Endothelial cell of umbilical vein (primary cell): ENCODE measurements around the gene ELL2. TPM values are rescaled to one million over a fixed set of nuclear protein-coding genes. Genes with fewer than 3 reads are reported as not detected.

Experiments
- BruUV-seq: library from RNA; stranded (reverse); fragments of 400-500 nt; replicated peaks from 2 replicates; lab custom pipeline; 2021; lab: Mats Ljungman, UMichigan
- CTCF ChIA-PET: fragments of 300-600, 350-600 bp; sonication (Branson Sonifier 250); formaldehyde crosslinking; loops from one replicate; lab custom pipeline; 2021; ENCODE audit warnings: antibody characterized with exemption, inconsistent platforms; lab: Charles Lee
- POLR2A ChIA-PET: fragments of 300-600, 350-600 bp; sonication (Branson Sonifier 250); formaldehyde crosslinking; loops from one replicate; lab custom pipeline; 2021; ENCODE audit warnings: antibody characterized with exemption, inconsistent platforms; lab: Charles Lee
- DNase-seq: peaks from one replicate; pipeline ENCODE4 v3.0.0-alpha.2; 2011; ENCODE audit warnings: low read depth, low spot score
- FAIRE-seq: peaks from 2 replicates; lab custom pipeline; 2011; peaks lifted over from hg19 to GRCh38; lab: Jason Lieb, UNC
- H2AFZ ChIP-seq: 2 replicates; pipeline ENCODE4 v1.6.0; 2012; ENCODE audit warnings: low read depth, low read length, control low read depth, inconsistent platforms
- H3K27ac ChIP-seq: 2 replicates; pipeline ENCODE4 v1.5.1; 2011; ENCODE audit warnings: low read depth, mild to moderate bottlenecking, control low read depth, low read length, moderate library complexity; ENCODE audit not compliant: insufficient read depth
- H3K27me3 ChIP-seq, 2 experiments: 2 replicates each; pipeline versions ENCODE4 v1.6.0 to v1.6.1; 2011; ENCODE audit warnings: low read length in 2 of 2, mixed read lengths in 1 of 2; ENCODE audit not compliant: control insufficient read depth in 2 of 2, insufficient read depth in 2 of 2
- H3K36me3 ChIP-seq, 2 experiments: 2 replicates in 1 of 2; 3 replicates in 1 of 2; pipeline ENCODE4 v1.5.1; 2011; ENCODE audit warnings: low read length in 2 of 2, mild to moderate bottlenecking in 1 of 2, moderate library complexity in 1 of 2; ENCODE audit not compliant: control insufficient read depth in 2 of 2, insufficient read depth in 2 of 2; ENCODE audit errors: extremely low read depth in 1 of 2
- H3K4me1 ChIP-seq: 3 replicates; pipeline ENCODE4 v1.5.1; 2011; ENCODE audit warnings: mild to moderate bottlenecking, low read length; ENCODE audit not compliant: control insufficient read depth, insufficient read depth; ENCODE audit errors: extremely low read depth
- H3K4me2 ChIP-seq: 2 replicates; pipeline ENCODE4 v1.6.1; 2011; ENCODE audit warnings: low read length, control low read depth, mixed read lengths; ENCODE audit not compliant: insufficient read depth
- H3K4me3 ChIP-seq, 3 experiments: fragments of 200-600 bp in 1 of 3; sonication (generic), shearing (Covaris generic) in 1 of 3; replicated peaks in 1 of 3; 2 replicates each; pipeline ENCODE4 v1.5.1; 2011 to 2016; ENCODE audit warnings: control low read depth in 3 of 3, low read length in 3 of 3, mild to moderate bottlenecking in 2 of 3, inconsistent platforms in 1 of 3, low read depth in 1 of 3, moderate library complexity in 1 of 3; ENCODE audit not compliant: insufficient read depth in 1 of 3
- H3K79me2 ChIP-seq: 2 replicates; pipeline ENCODE4 v1.6.0; 2012; ENCODE audit warnings: low read length, inconsistent platforms; ENCODE audit not compliant: control insufficient read depth, insufficient read depth
- H3K9ac ChIP-seq: replicated peaks from 2 replicates; pipeline ENCODE3; 2011; ENCODE audit warnings: low read length, control low read depth; ENCODE audit not compliant: insufficient read depth; ENCODE audit errors: extremely low read depth
- H3K9me1 ChIP-seq: replicated peaks from 3 replicates; pipeline ENCODE4 v1.6.0; 2011; ENCODE audit warnings: mild to moderate bottlenecking, low read length; ENCODE audit not compliant: control insufficient read depth, insufficient read depth; ENCODE audit errors: extremely low read depth
- H3K9me3 ChIP-seq: replicated peaks from 2 replicates; pipeline ENCODE4 v1.5.1; 2012; ENCODE audit warnings: low read length, inconsistent platforms; ENCODE audit not compliant: control insufficient read depth, insufficient read depth
- H4K20me1 ChIP-seq: replicated peaks from 2 replicates; pipeline ENCODE3; 2011; ENCODE audit warnings: mild to moderate bottlenecking, low read length; ENCODE audit not compliant: control insufficient read depth, insufficient read depth; ENCODE audit errors: extremely low read depth
- CTCF ChIP-seq, 2 donors: IDR thresholded peaks; 1 replicate in 1 of 2; 2 replicates in 1 of 2; pipeline ENCODE4 v1.5.1; 2011; ENCODE audit warnings: low read length in 2 of 2, mild to moderate bottlenecking in 2 of 2, moderate library complexity in 2 of 2, control low read depth in 1 of 2, inconsistent platforms in 1 of 2, low read depth in 1 of 2; ENCODE audit not compliant: insufficient read depth in 1 of 2; ENCODE audit errors: extremely low read depth in 1 of 2
- EZH2 ChIP-seq: IDR thresholded peaks from 2 replicates; pipeline ENCODE4 v1.6.1; 2012; ENCODE audit warnings: borderline replicate concordance, low read depth, mild to moderate bottlenecking, moderate library complexity, low read length, inconsistent platforms; ENCODE audit not compliant: severe bottlenecking
- FOS ChIP-seq: IDR thresholded peaks from 2 replicates; pipeline ENCODE4 v1.6.1; 2011; ENCODE audit warnings: mild to moderate bottlenecking, low read length, moderate library complexity, borderline replicate concordance; ENCODE audit not compliant: insufficient read depth
- GATA2 ChIP-seq: IDR thresholded peaks from 2 replicates; pipeline ENCODE4 v1.7.0; 2011; ENCODE audit warnings: low read depth, mild to moderate bottlenecking, moderate library complexity, mixed read lengths, low read length; ENCODE audit not compliant: insufficient read length, insufficient read depth
- JUN ChIP-seq: IDR thresholded peaks from 2 replicates; pipeline ENCODE4 v1.6.1; 2011; ENCODE audit warnings: borderline replicate concordance, low read depth; ENCODE audit not compliant: insufficient read length, insufficient read depth
- MAX ChIP-seq: IDR thresholded peaks from 2 replicates; pipeline ENCODE4 v1.6.1; 2011; ENCODE audit not compliant: insufficient read depth, insufficient read length
- MYC ChIP-seq: IDR thresholded peaks from one replicate; pipeline ENCODE4 v1.6.1; 2011; ENCODE audit warnings: mild to moderate bottlenecking, low read depth, low read length
- POLR2A ChIP-seq: IDR thresholded peaks from 2 replicates; pipeline ENCODE4 v1.6.1; 2012; ENCODE audit warnings: low read depth, mild to moderate bottlenecking, control low read depth, low read length
- POLR2AphosphoS5 ChIP-seq: IDR thresholded peaks from 2 replicates; pipeline ENCODE4 v1.6.1; 2012; ENCODE audit warnings: low read depth, mild to moderate bottlenecking, control low read depth, low read length, moderate library complexity; ENCODE audit not compliant: insufficient read depth
- dilution Hi-C: fragments of 300-500 bp; cut with MboI; formaldehyde crosslinking; loops from one replicate; pipeline ENCODE4 v1.15.0; 2019; ENCODE audit warnings: low sequenced_read_pairs; ENCODE audit not compliant: extremely low pct_ligation_motif_present
- intact Hi-C: fragments of 100-400 bp; cut with micrococcal nuclease; formaldehyde crosslinking; loops from one replicate; pipeline ENCODE4 v1.10.0; 2022
- polyA plus RNA-seq, 4 experiments: library from polyadenylated mRNA; depleted of rRNA in 3 of 4; stranded (reverse) in 3 of 4; unstranded in 1 of 4; fragments of >200 nt; gene quantifications; 2 replicates each; pipeline versions ENCODE4 v1.2.1 to v1.2.3, GENCODE V29; 2011 to 2012; ENCODE audit warnings: missing spikeins in 1 of 4
- total RNA-seq: library from RNA; stranded (reverse); gene quantifications from 2 replicates; pipeline ENCODE4 v1.2.3, GENCODE V29; 2021

The ELL2 gene
- total and polyA plus RNA-seq, 2 donors (not counting 3 experiments of a cell fraction or from before 2014, with no cell fraction given): 6.8 to 26.0 TPM

DNA sequence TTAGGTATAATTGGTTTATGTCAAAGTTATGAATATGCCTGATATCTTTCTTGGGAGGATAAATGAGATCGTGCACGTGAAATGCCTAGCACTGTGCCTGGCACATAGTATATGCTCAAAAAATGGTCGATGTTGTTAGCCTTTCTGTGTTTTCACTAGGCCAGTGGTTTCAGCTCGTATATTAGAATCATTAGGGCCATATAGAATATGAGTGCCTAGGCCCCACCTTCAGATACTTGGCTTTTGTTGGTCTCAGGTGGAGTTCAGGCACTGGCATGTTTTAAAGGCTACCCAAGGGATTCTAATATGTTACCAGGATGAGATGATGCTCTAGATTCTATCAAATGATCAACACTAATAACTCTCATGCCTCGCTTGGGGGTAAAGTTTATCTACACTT is 56.8 kb downstream of the ELL2 start:
- H3K9me1 ChIP-seq: no peaks in the 10 kb centered on the region
- no peak overlapping the region for H2AFZ ChIP-seq
- H3K79me2 ChIP-seq: peaks cover 2% of the 10 kb centered on the region
- H4K20me1 ChIP-seq: no peaks in the 10 kb centered on the region
- CTCF ChIA-PET: no interaction called here
- no peaks in the 10 kb centered on the region for H3K36me3 ChIP-seq
- H3K4me3 ChIP-seq: no peak overlapping the region
- no peaks in the 10 kb centered on the region for H3K27me3 ChIP-seq
- H3K9me3 ChIP-seq: no peaks in the 10 kb centered on the region
- no TSS peak for BruUV-seq
- H3K4me1 ChIP-seq: peaks cover 8% of the 10 kb centered on the region
- H3K4me2 ChIP-seq: no peak overlapping the region
- H3K27ac ChIP-seq: no peak overlapping the region
- DNase-seq: no peak
- dilution Hi-C loops (no loop called here), intact Hi-C loops (loop anchor here (5.0 kb wide), 1 partner anchor 352 kb away; no protein-coding TSS in a partner anchor)
- no peak for FAIRE-seq
- TF ChIP-seq CTCF (IDR thresholded peaks at IDR 0.05; ENCODE audit: extremely low read depth in 1 of 2, insufficient read depth in 1 of 2, low read depth in 1 of 2, low read length in 2 of 2) (no peak), POLR2AphosphoS5 (no peak), MYC (no peak), POLR2A (no peak), JUN (no peak), MAX (no peak), FOS (no peak), GATA2 (no peak), EZH2 (no peak)
- H3K9ac ChIP-seq: no peak overlapping the region
- POLR2A ChIA-PET: no interaction called here
